Activated CD4-positive, alpha-beta T cell treated with anti-CD3 and anti-CD28 coated beads, Interleukin-2, amount 50 U/mL, for 48 hours (primary cell): ENCODE results near the gene FAM222B.
"Not testable (repeated sequence)": the region's sequence is repeated elsewhere in the genome, so short reads cannot be mapped to it uniquely, and the experiment has no call there.

Experiments
- DNase-seq, 2 experiments: peaks; one replicate each; pipeline ENCODE4 v3.0.0-alpha.2; 2020

FAM222B gene

GRCh38 chr17:28725660-28726225 lies 116.8 kb downstream of the FAM222B start:
- DNase-seq: peak; percentile 74 to 77

GRCh38 chr17:28725166-28725659 lies 117.4 kb downstream of the FAM222B start:
- peak in 1 of 2 experiments; percentile 59 for DNase-seq

- peak in 1 of 2 experiments; percentile 34 for DNase-seq
Observed at GRCh38 chr17:28724500-28725165, 118.0 kb downstream of the FAM222B start.

GRCh38 chr17:28723836-28724499 lies 118.6 kb downstream of the FAM222B start:
- DNase-seq: not testable (repeated sequence)

GRCh38 chr17:28723159-28723835 lies 119.3 kb downstream of the FAM222B start:
- no peak for DNase-seq

GRCh38 chr17:28722417-28723158 lies 120.0 kb downstream of the FAM222B start:
- no peak for DNase-seq

GRCh38 chr17:28720997-28721329 lies 121.6 kb downstream of the FAM222B start:
- DNase-seq: peak in 1 of 2 experiments; percentile 33

- DNase-seq: peak; percentile 50 to 65
Observed at GRCh38 chr17:28720247-28720996, 122.2 kb downstream of the FAM222B start.

- no peak for DNase-seq
Observed at GRCh38 chr17:28719021-28719433, 123.6 kb downstream of the FAM222B start.

- no peak for DNase-seq
Observed at GRCh38 chr17:28718333-28719020, 124.1 kb downstream of the FAM222B start.

- DNase-seq: peak in 1 of 2 experiments; percentile 28
Observed at GRCh38 chr17:28717578-28718332, 124.8 kb downstream of the FAM222B start, which contains the start of gene RAB34. Gene RAB34 (minus strand): TSS chr17:28717868. CDS start chr17:28717266, 602 bp downstream.

GRCh38 chr17:28716740-28717577 lies 125.6 kb downstream of the FAM222B start:
- no peak for DNase-seq

- no peak for DNase-seq
Observed at GRCh38 chr17:28715217-28715616, 127.4 kb downstream of the FAM222B start.

GRCh38 chr17:28714281-28714680 lies 128.3 kb downstream of the FAM222B start:
- DNase-seq: no peak

GRCh38 chr17:28712705-28713415 lies 129.7 kb downstream of the FAM222B start:
- DNase-seq: no peak

GRCh38 chr17:28712032-28712704 lies 130.4 kb downstream of the FAM222B start:
- DNase-seq: peak; percentile 75 to 79

- no peak for DNase-seq
Observed at GRCh38 chr17:28711723-28712031, 130.9 kb downstream of the FAM222B start, which contains the start of gene PROCA1. Gene PROCA1 (minus strand): TSS chr17:28711888. CDS start chr17:28711660, 228 bp downstream.
